Transverse colon (tissue), 3 donors: ENCODE results near the gene AMBP.

ENCODE experiments used
- CTCF ChIP-seq, 5 experiments: fragments of 200-600 bp in 3 of 5; fragments of 450-650 bp in 2 of 5; sonication (generic) in 3 of 5; IDR thresholded peaks; 1 replicate in 2 of 5; 2 replicates in 3 of 5; pipeline ENCODE4 v1.5.1; 2016 to 2017; ENCODE audit warnings: antibody characterized with exemption in 5 of 5, inconsistent platforms in 3 of 5, mild to moderate bottlenecking in 2 of 5, moderate library complexity in 1 of 5
- EP300 ChIP-seq: sonication (generic); formaldehyde crosslinking; IDR thresholded peaks from one replicate; pipeline ENCODE4 v1.6.1; 2017; ENCODE audit warnings: antibody characterized with exemption, low read depth
- POLR2A ChIP-seq: fragments of 450-650 bp; IDR thresholded peaks from one replicate; pipeline ENCODE4 v1.6.1; 2016; ENCODE audit warnings: antibody characterized with exemption, mild to moderate bottlenecking, moderate library complexity

GRCh38 chr9:114069476-114070187 is 8.5 kb downstream of the AMBP start:
- TF ChIP-seq EP300 = no peak
- TF ChIP-seq POLR2A = no peak
- no peak for TF ChIP-seq CTCF (IDR thresholded peaks at IDR 0.05)
